ENCODE results near the gene AHCTF1.

GRCh38 chr1:246815693-246816270 lies 116.0 kb downstream of the AHCTF1 start:
- TF ChIP-seq, protein P1, sequence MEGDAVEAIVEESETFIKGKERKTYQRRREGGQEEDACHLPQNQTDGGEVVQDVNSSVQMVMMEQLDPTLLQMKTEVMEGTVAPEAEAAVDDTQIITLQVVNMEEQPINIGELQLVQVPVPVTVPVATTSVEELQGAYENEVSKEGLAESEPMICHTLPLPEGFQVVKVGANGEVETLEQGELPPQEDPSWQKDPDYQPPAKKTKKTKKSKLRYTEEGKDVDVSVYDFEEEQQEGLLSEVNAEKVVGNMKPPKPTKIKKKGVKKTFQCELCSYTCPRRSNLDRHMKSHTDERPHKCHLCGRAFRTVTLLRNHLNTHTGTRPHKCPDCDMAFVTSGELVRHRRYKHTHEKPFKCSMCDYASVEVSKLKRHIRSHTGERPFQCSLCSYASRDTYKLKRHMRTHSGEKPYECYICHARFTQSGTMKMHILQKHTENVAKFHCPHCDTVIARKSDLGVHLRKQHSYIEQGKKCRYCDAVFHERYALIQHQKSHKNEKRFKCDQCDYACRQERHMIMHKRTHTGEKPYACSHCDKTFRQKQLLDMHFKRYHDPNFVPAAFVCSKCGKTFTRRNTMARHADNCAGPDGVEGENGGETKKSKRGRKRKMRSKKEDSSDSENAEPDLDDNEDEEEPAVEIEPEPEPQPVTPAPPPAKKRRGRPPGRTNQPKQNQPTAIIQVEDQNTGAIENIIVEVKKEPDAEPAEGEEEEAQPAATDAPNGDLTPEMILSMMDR (IDR thresholded peaks at IDR 0.05) = no peak
- no peak for TF ChIP-seq POLR2A (IDR thresholded peaks at IDR 0.05)
